CMK (cell line): ENCODE results near the gene LPP.

Source experiments
- DNase-seq: peaks from one replicate; pipeline ENCODE4 v3.0.0-alpha.2; 2010; ENCODE audit warnings: low read depth

LPP gene

DNA sequence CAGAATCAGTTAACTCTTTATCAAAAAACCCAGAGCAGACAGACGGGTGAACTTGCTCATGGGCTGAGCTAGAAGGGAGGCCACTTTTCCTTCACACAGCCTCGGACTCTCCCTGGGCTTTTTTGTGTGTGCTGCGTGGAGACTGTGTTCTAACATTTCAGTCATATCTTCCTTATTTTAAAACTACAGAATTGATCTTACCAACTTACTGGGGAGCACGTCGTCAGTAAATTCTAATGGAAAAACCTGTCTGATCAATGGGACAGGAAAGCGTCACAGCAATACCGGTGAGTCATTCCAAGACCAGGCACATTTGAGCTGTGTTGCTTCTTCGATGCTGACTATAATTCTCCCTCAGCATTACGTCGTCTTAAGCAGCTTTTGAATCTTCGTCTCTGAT, 145.1 kb downstream of the LPP start:
- DNase-seq, result no peak

DNA sequence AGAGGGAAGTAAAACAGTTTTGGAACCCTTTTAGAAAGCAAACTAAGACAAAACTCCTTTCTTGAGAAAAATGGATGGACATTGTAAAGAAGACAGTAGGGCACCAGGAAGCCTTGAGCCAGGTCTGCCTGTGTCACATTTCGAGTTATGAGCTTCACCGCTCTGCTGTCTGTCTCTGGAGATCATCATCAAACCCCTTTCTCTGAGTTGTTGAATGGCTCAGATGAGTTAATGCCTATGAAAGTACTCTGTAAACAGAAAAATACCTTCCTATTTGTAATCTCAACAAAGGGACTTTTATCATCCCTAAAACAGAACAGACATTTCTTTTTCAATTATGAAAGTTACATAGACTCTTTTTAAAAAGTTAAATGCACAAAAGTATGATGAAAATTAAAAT, 145.8 kb downstream of the LPP start:
- no peak for DNase-seq

DNA sequence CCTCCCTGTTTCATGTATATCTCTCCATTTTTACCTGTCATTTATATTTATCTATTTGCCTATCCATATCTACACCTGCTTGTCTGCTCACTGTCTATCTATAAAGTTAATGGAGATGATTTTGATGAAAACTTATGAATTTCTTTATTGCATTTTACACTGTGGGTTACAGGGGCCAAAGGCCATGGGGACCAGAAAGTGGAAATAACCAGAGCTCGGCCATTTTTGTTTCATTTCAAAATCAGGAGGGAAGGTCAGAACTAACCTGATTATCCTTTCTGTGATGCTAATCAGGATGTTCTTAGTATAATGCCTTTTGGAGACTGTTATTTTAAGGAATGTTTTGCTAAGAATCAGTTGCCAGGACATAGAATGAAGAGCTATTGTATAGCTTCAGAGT, 147.2 kb downstream of the LPP start:
- DNase-seq, result no peak

DNA sequence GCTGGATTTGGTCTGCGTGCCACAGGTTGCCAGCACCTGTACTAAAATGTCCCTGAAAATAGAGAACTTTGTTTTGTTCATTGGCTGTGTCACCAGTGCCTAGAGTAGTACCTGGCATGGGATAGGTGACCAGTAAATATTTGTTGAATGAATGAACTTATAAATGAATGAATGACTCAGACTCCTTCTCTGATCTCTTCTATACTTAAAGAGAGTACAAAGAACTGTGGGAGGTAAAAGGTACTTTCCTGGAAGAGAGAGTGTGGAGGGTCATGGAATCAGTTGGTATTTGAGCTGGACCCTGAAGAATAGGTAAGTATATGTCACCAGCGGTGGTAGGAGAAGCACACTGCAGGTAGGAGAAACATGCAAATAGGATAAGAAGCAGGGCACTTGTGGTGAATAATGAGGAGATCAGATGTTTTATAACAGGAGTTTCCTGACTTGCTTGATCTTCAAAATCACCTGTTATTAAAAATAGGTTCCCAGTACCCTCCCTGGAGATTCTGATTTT, 149.4 kb downstream of the LPP start:
- DNase-seq, result no peak

DNA sequence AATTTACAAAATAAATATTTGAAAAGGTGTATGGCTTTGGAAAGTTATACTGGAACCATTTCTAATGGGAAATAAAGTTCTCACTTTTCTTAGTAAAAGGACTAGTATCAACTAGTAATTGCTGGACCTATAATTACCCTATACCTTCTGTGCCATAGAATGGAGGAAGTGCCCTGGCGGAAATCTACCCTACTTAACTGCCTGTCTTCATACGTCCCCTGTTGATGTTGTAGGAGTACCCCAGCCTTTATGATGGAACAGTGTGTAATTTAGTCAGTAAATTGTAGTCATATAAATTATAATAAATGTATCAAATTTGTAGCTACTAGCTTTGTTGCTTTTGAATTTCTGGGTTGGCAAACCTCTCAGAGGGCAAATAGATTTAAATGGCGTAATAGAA, 149.9 kb downstream of the LPP start:
- DNase-seq, result no peak

DNA sequence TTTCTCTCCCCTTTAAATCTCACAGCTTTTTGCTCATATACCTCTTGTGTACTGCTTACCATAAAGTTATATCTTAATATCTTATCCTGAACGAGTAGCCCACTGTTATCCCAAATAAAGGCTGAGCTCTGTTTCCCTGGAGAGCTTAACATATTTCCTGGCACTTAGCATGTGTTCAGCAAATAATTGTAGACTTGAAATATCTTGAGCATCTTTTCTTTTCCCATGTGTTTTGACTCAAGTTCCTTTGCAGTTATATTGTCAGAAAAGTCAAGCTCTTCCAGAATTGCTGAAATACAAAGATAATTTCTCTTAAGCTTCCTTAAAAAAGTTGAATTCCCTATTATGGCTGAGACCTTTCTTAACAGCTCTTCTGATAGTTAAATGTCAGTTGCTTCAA, 150.5 kb downstream of the LPP start:
- DNase-seq, result no peak

DNA sequence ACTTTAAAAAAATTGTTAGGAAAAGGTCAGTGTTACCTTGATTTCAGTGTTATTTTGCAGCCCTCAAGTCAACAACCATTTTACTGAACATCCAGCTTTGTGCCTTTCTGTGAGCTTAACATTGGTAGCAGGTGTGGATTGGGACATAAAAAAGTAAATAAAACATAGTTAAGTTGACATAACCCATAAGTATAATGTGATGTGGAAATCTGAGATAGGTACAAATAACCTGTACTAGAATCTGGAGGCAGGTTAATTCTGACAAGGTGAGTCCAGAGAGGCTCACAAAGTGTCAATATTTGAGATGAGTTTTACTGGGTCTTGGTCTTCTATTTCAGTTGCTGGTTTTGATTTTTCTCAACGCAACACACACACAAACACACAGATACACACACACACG, 151.3 kb downstream of the LPP start:
- DNase-seq, result no peak

DNA sequence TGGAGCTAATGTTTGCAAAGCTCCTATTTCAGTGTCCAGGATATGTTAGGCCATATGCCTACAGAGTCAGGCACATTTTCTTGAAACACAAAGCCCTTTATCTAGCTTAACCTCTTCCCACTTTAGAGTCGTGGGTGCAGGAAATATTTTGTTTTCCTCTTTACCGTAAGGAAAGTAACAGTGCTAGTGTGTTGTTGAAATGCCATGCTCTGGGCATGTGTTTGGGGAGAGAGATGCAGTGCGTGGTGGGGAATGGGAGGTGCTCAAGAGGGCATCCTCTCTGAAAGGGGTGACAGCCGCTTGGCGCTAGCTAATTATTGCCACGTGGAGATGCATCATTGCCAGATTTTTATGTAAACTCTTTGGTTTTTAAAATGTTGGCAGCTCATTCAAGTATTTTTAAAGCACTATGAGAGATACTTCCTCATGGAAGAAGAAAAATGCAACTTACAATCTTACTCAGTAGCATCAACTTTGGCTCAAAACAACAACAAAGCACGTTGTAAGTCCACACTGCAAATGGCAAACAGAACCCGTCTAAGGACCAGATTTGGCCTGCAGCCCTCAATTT, 152.6 kb downstream of the LPP start:
- DNase-seq, result no peak

DNA sequence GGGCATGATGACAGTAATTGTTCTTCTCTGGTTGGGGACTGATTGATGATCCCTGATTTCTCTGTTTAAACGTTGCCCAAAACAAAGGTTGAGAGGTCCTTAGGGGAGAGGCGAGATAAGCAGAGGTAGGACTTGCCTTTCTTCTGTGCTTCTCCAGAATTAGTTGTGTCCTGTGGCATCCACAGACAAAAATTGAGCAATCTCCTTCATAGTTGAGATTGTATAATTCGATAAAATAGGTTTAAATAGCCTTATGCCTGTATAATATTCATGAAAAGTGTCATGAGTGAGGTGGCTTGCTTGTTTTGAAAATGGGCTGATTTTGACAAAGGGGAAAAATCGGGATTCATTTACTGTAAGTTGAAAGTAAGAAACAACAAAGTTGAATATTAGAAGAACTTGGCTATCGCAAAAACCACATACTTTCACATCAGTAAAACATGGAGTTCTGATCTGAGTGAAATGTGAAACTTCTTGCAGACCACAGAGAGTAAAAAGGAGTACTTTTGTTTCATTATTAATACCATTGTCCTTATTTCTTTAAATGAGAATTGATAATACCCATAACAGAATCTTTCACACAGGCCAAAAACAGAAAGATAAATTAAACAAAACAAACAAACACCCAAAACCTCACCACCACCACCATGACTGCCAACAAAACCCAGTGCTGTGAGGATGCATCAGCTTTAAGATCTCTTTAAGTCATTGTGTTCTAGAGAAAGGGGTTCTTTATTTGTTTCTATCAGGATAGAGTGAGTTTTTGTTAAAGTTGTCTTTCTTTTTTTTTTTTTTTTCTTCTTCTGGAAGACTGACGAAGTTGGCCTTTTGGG, 155.7 kb downstream of the LPP start:
- no peak for DNase-seq

DNA sequence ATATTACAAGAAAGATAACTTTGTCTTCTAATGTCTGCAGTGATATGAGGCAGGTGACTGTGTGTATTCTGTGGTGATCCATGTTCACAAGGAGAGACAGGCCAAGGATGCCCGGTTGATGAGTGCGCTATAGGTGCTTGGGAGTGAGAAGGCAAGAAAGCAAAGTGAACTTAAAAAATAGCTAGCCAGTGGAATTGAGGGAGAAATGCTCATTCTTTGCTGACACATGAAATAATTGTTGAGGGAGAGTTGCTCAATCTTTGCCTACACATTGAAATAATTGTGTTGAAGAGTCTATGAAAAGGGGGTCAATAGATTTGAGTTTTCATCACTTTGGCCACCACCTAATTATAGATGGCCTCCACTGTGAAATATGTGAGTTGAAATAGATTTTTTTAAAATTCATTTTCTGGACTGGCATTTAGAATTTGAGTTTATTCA, 156.3 kb downstream of the LPP start:
- DNase-seq, result no peak

DNA sequence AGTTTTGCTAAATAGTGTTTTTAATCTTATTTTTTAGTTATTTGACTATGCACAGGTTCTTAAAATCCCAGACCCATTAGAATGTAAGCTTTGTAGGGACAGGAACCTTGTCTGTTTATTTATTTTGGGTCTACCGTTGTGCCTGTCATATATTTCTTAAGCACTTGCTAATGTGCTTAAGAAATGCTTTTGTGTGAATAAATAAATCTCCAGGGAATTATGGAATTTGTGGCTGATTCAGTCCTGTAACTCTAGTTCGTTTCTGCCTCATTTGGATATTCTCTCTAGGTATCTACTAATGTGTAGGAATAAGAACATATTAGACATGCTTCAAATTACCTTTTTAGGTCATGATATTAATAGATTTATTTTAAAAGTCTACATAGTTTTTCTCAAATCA, 161.6 kb downstream of the LPP start:
- no peak for DNase-seq

DNA sequence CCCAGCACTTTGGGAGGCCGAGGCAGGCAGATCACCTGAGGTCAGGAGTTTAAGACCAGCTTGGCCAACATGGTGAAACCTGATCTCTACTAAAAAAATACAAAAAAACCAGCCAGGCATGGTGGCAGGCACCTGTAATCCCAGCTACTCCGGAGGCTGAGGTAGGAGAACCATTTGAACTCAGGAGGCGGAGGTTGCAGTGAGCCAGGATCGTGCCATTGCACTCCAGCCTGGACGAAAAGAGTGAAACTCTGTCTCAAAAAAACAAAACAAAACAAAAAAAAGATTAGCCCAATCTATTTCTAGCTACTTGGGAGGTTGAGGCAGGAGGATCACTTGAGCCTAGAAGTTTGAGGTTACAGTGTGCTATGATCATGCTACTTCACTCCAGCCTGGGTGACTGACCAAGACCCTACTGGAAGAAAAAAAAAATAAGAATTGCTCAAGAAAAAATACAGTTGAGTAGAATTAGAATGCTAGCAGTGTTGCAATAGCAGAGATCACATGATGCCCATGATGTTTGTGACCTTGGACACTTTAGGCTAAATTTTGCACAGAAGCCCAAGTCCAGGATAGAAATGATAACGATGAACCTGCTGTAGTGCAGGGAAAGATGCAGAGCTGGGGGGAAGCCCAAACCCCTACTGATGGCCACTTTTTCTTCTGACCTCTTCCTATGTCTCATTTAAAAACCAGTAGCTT, 162.2 kb downstream of the LPP start:
- DNase-seq, result no peak

DNA sequence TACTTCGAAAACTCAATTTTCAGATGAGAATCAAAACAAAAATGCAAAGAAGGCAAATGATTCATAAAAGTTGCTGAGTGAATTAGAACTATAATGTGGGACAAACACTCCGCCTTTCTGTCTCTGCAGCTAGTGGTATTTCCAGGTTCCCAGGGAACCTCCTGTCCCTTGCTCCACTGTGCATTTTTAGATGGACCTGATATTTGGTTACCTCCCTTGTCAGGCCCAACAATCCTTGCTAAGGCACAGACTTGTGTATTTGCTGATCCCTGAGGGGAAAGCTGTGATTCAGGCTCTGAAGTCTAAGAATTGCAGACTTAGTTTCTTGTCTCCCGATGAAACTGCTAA, 162.7 kb downstream of the LPP start:
- no peak for DNase-seq

DNA sequence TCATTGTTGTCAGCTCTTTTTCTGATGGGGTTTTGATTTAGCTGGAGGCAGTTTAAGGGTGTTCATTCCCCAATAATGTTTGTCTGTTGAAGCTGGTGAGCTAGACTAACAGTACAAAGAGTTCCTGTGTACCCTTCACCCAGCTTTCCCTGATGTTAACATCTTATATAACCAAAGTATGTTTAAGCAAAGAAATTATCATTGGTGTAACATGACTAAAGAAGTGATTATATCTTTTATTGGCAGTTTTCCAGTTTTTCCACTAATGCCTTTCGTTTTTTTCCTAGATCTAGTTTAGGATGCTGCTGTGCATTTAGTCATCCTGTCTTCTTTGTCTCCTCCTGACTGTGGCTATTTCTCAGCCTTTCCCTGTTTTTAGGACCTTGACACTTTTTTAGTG, 165.6 kb downstream of the LPP start:
- DNase-seq, result no peak

DNA sequence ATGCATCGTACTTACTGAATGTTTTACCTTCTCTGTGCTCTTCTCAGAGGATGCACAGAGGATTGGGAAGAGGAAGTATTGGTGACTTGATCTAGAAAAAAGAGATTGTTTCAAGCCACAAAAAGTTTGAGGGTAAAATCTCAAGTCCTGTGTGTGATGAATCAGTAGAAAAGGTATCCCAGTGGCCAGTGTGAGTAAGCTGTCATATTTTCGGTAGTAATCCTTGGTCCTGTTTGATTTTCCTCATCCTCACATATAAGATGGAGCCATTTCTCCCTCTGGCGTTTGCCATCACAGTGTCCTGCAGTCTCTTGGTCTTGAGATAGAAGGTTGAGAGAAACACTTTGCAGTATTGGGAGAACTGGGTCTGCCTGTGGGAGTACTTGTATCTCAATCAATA, 166.8 kb downstream of the LPP start:
- DNase-seq, result no peak

DNA sequence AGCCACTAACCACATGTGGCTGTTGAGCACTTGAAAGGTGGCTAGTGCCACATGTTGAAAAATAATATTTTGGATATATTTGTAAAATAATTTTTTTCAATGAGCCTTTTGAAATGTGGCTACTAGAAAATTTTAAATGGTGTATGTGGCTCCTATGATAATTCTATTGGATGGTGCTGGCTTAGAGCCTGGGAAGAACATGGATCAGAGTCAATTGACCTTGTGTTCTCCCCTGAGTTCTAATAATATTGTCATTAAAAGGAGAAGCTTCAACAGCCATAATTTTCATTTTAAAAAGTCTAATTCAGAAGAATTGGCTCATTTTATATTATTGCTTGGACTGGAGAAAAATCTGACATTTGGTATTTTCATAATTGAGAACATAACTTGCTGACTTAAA, 167.3 kb downstream of the LPP start:
- DNase-seq, result no peak

DNA sequence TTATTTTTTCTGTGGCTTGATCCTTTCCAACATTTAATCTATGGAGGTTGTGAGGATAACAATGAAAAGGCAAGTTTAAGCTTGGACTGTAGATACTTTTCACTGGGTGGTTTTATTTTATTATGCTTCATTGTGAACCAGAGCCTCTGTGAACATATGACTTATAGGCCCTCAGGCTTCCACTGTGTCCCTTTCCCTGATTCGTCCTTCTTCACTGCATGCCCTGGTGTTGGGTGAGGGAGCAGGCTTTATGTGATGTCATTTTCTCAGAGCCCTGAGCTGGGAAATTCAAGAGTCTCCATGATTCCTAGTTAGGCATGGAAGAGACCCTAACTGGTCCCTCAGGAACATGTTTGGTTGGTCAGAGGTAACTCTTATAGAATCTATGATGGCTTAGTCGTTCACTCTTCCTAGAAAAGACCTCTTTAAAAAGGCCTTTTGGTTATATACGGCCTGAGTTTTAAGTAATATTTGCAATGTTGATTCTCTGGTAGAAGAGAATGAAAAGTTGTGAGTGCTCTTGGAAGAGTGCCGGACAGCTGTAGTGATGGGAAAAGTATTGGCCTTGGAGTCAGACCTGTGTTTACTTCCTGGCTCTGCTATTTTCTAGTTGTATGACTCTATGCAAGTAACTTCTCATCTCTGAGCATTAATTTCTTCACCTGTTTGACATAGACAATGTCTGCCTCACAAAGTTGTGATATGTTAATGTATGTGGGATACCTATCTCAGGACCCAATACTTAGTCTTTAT, 168.4 kb downstream of the LPP start:
- DNase-seq, result no peak

DNA sequence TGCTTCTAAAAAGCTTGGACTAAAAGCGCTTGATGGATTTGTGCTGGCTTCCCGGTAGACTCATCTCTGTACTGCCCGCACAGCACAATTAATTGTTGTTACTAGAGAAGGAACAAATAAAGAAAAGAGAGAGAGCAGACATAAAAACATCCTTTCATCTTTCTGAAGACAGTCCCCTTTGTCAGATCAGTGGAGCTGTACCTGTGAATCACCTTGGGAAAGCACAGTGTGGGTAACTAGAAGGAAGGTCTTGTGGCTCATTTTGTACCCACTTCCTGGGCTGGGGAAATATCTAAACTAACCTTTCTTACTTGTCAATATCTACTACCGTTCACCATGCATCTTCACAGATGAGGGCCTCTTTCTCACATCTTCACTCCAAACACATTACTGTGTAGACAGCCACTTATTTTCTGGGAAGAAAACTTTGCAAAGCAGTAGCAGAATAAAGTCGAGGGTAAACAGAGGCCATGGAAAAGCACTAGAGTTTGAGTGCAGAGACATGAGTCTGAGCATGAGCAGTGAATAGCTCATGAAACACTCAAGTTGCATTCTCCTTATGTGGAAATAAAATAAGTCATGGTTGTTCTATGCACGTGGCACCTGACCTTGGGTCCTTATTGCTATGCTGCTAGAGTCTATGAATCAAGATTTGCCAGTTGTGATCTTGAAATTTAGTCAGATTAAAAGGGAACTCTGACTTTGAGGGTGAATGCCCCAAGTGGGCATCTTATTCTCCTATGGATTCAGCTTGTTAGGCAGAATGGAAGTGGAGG, 169.3 kb downstream of the LPP start:
- DNase-seq, result no peak

DNA sequence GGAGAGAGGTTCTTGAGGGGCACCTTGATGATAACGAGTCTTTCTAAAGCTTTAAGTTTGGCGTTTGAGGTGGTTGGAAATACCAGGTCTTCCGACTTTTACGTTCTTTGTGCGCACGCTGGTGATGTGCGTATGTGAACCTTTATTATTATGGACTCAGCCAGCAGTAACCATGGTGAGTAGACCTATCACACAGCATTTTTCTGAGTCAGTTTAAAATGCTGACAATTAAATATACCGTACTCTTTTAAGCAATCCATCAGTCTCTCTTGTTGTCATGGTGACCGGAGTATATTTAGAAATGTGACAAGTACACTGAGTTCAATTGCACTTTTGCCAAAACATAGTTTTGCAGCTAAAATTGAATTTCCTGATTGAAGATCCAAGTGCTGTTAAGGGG, 172.2 kb downstream of the LPP start:
- no peak for DNase-seq

DNA sequence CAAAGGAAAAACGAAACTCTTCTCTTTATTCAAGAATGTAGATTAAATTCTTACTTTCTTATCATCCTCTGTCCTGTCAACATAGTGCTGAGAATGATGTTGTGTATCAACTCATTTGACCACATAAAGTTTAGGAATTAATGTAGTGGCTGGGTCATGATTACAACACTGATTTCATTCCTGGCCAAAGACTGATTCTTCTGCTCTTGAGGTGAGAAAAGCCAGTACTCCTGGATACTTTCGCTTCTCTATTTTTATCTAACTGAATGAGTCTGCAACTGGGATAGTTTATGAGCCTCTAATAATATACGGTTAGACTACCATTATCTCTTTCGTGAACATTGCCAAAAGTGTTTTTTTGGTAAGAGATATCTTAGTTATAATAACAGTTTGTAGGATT, 173.0 kb downstream of the LPP start:
- no peak for DNase-seq

DNA sequence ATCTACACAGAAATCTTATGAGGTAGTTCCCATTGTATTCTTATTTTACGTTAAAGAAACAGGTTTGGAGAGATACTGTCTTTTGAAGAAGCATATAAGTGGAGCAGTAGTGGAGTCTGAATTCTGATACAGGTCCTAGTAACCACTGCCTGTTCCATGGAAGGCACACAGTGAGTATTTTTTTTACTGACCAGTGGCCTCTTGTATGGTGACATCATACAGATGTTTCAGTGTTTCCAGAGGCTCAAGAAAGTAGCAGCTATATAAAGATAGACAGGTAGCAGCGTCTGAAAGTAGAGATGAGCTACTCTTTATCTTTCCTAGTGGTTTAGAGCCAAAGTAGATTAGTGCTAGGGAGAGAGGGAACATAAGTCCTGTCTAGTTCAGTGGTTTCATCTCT, 173.5 kb downstream of the LPP start:
- no peak for DNase-seq

DNA sequence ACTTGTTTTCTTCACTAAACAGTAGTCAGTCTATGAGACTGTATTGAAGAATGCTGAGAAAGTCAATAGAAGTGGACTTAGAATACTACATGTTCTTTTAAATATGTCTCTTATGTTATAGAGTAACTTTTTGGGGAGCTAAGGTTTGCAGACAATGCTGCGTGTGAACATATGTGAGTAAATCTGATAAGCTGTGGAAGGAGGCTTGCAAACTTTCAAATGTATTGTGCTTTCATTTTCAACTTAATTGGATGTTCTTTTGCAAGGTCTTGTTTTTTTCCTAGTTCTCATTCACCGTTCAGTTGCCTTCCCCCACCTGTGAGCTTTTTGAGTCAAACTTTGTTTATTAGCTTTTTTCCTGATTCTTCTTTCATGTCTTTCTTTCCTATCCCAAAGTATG, 176.2 kb downstream of the LPP start:
- no peak for DNase-seq
